Thyroid gland (tissue), 4 donors: Measurements from ENCODE around the gene CLDN24. TPM values are rescaled to one million over a fixed set of nuclear protein-coding genes. Genes with fewer than 3 reads are reported as not detected.

Experiments used
- DNase-seq, 2 donors: peaks; one replicate each; pipeline ENCODE4 v3.0.0-alpha.2; 2019
- H3K27ac ChIP-seq, 3 donors: fragments of 200-600 bp; sonication (generic); 1 replicate in 2 of 3; 2 replicates in 1 of 3; pipeline ENCODE4 v1.5.1; 2016 to 2019; ENCODE audit warnings: mild to moderate bottlenecking in 1 of 3, moderate library complexity in 1 of 3
- H3K27me3 ChIP-seq: fragments of 200-600 bp; sonication (generic); one replicate; pipeline ENCODE4 v1.5.1; 2019
- H3K36me3 ChIP-seq, 2 donors: fragments of 200-600 bp; sonication (generic); one replicate each; pipeline ENCODE4 v1.5.1; 2016 to 2019
- H3K4me1 ChIP-seq, 2 donors: fragments of 200-600 bp; sonication (generic); one replicate each; pipeline ENCODE4 v1.5.1; 2017 to 2019
- H3K4me3 ChIP-seq, 3 donors: fragments of 200-600 bp; sonication (generic); replicated peaks in 1 of 3; 1 replicate in 2 of 3; 2 replicates in 1 of 3; pipeline ENCODE4 v1.5.1; 2016; ENCODE audit warnings: mild to moderate bottlenecking in 1 of 3
- H3K9me3 ChIP-seq: fragments of 200-600 bp; sonication (generic); one replicate; pipeline ENCODE4 v1.5.1; 2017
- CTCF ChIP-seq, 6 experiments: fragments of 200-600 bp in 3 of 6; fragments of 450-650 bp in 3 of 6; sonication (generic) in 3 of 6; IDR thresholded peaks; one replicate each; pipeline ENCODE4 v1.5.1; 2016 to 2019; ENCODE audit warnings: antibody characterized with exemption in 6 of 6, mild to moderate bottlenecking in 2 of 6, inconsistent platforms in 1 of 6, moderate library complexity in 1 of 6
- POLR2A ChIP-seq, 2 donors: fragments of 450-650 bp; IDR thresholded peaks; one replicate each; pipeline ENCODE4 v1.6.1; 2017; ENCODE audit warnings: antibody characterized with exemption in 2 of 2, mild to moderate bottlenecking in 2 of 2, moderate library complexity in 1 of 2
- WGBS, 2 donors: methylation state at CpG; one replicate each; pipeline ENCODE4 v1.1.5; 2017; 5-methylcytosine and 5-hydroxymethylcytosine counted together
- intact Hi-C: fragments of 100-400 bp; cut with DNase I; formaldehyde crosslinking; loops from one replicate; pipeline ENCODE4 v1.15.1; 2023
- total RNA-seq, 4 donors: library from RNA; depleted of rRNA; stranded (reverse); fragments of >200 nt; gene quantifications; one replicate each; pipeline ENCODE4 v1.2.3, GENCODE V29; 2016

Gene CLDN24
- total RNA-seq, 4 donors from 2014 or later: not detected

GRCh38 chr4:183297675-183298074 is 24.6 kb downstream of the CLDN24 start:
- TF ChIP-seq POLR2A (IDR thresholded peaks at IDR 0.05) (no peak), CTCF (IDR thresholded peaks at IDR 0.05) (no peak)
- no peaks in the 10 kb centered on the region for H3K27me3 ChIP-seq
- no peak for DNase-seq
- no peak overlapping the region for H3K4me3 ChIP-seq
- no peak overlapping the region for H3K27ac ChIP-seq
- peaks cover 5 to 9% of the 10 kb centered on the region in 2 donors for H3K36me3 ChIP-seq
- H3K4me1 ChIP-seq: no peaks in the 10 kb centered on the region
- WGBS, 2 donors: 91 to 100% methylated on average over 3 of the region's 3 CpGs
- intact Hi-C loops: no loop called here
- no peaks in the 10 kb centered on the region for H3K9me3 ChIP-seq

GRCh38 chr4:183295711-183296110 is 26.5 kb downstream of the CLDN24 start:
- Histone ChIP-seq H3K36me3 (peaks cover 5 to 9% of the 10 kb centered on the region in 2 donors), H3K4me1 (no peaks in the 10 kb centered on the region), H3K9me3 (no peaks in the 10 kb centered on the region), H3K4me3 (no peak overlapping the region), H3K27ac (no peak overlapping the region), H3K27me3 (no peaks in the 10 kb centered on the region)
- no peak for DNase-seq
- intact Hi-C loops: no loop called here
- WGBS, 2 donors: 88 to 91% methylated on average over 10 of the region's 10 CpGs
- no peak for TF ChIP-seq POLR2A (IDR thresholded peaks at IDR 0.05)
- no peak for TF ChIP-seq CTCF (IDR thresholded peaks at IDR 0.05)

GRCh38 chr4:183291070-183291469 is 31.2 kb downstream of the CLDN24 start:
- TF ChIP-seq POLR2A (IDR thresholded peaks at IDR 0.05) (no peak), CTCF (IDR thresholded peaks at IDR 0.05) (no peak)
- intact Hi-C loops: no loop called here
- no peak for DNase-seq
- Histone ChIP-seq H3K4me3 (no peak overlapping the region), H3K4me1 (no peaks in the 10 kb centered on the region), H3K36me3 (peaks cover 27 to 30% of the 10 kb centered on the region in 2 donors), H3K27ac (no peak overlapping the region), H3K9me3 (no peaks in the 10 kb centered on the region), H3K27me3 (no peaks in the 10 kb centered on the region)
- WGBS, 2 donors: 91 to 93% methylated on average over 2 of the region's 2 CpGs

GRCh38 chr4:183289688-183290087 is 32.5 kb downstream of the CLDN24 start:
- 94 to 96% methylated on average over 5 of the region's 5 CpGs for WGBS, 2 donors
- no peak for TF ChIP-seq POLR2A (IDR thresholded peaks at IDR 0.05)
- no peak for TF ChIP-seq CTCF (IDR thresholded peaks at IDR 0.05)
- Histone ChIP-seq H3K4me3 (no peak overlapping the region), H3K27me3 (no peaks in the 10 kb centered on the region), H3K9me3 (no peaks in the 10 kb centered on the region), H3K27ac (no peak overlapping the region), H3K4me1 (no peaks in the 10 kb centered on the region), H3K36me3 (peaks cover 29 to 30% of the 10 kb centered on the region in 2 donors)
- intact Hi-C loops: no loop called here
- no peak for DNase-seq

- no peak for DNase-seq
- TF ChIP-seq POLR2A (IDR thresholded peaks at IDR 0.05) (no peak), CTCF (IDR thresholded peaks at IDR 0.05) (no peak)
- H3K4me1 ChIP-seq: no peaks in the 10 kb centered on the region
- peaks cover 32 to 37% of the 10 kb centered on the region in 2 donors for H3K36me3 ChIP-seq
- WGBS, 2 donors: 95 to 100% methylated on average over 1 to 2 of the region's 2 CpGs
- intact Hi-C loops: no loop called here
- H3K4me3 ChIP-seq: no peak overlapping the region
- H3K27me3 ChIP-seq: no peaks in the 10 kb centered on the region
- no peaks in the 10 kb centered on the region for H3K9me3 ChIP-seq
- no peak overlapping the region for H3K27ac ChIP-seq
Measured at GRCh38 chr4:183288955-183289354, 33.3 kb downstream of the CLDN24 start.
